GM19025 (cell line): ENCODE data around the gene SLC36A3.

Source experiments
- ATAC-seq: cut with Tn5 transposase; IDR thresholded peaks from one replicate; pipeline ENCODE4 v1.9.1; 2021; ENCODE audit warnings: mild to moderate bottlenecking, low read depth, moderate library complexity; ENCODE audit not compliant: unreplicated experiment

Gene SLC36A3

GRCh38 chr5:151303666-151304065, at the start of gene SLC36A3:
Gene SLC36A3, minus strand, starts transcription at chr5:151303766. Its CDS starts 412 bp downstream, at chr5:151303354.
- ATAC-seq, result no peak

GRCh38 chr5:151351671-151352070, 48.1 kb upstream of the SLC36A3 start:
- no peak for ATAC-seq

- no peak for ATAC-seq
Measured at GRCh38 chr5:151348789-151349188, 45.2 kb upstream of the SLC36A3 start.

- no peak for ATAC-seq
Measured at GRCh38 chr5:151347369-151347768, 43.8 kb upstream of the SLC36A3 start, which contains the start of gene SLC36A2. Gene SLC36A2, minus strand, starts transcription at chr5:151347559. Its CDS starts 99 bp downstream, at chr5:151347460.

- ATAC-seq, result no peak
Measured at GRCh38 chr5:151345808-151346478, 42.4 kb upstream of the SLC36A3 start.

GRCh38 chr5:151345187-151345807, 41.7 kb upstream of the SLC36A3 start:
- no peak for ATAC-seq

- ATAC-seq, result no peak
Measured at GRCh38 chr5:151344088-151344487, 40.5 kb upstream of the SLC36A3 start.

- no peak for ATAC-seq
Measured at GRCh38 chr5:151340004-151340403, 36.4 kb upstream of the SLC36A3 start.

GRCh38 chr5:151338734-151339133, 35.2 kb upstream of the SLC36A3 start:
- ATAC-seq, result no peak

GRCh38 chr5:151332857-151333256, 29.3 kb upstream of the SLC36A3 start:
- ATAC-seq, result no peak

GRCh38 chr5:151328734-151329133, 25.2 kb upstream of the SLC36A3 start:
- ATAC-seq, result no peak

- no peak for ATAC-seq
Measured at GRCh38 chr5:151327585-151327984, 24.0 kb upstream of the SLC36A3 start.

GRCh38 chr5:151326266-151326665, 22.7 kb upstream of the SLC36A3 start:
- ATAC-seq, result no peak

- ATAC-seq, result no peak
Measured at GRCh38 chr5:151320481-151320880, 16.9 kb upstream of the SLC36A3 start.

- peak; percentile 81 for ATAC-seq
Measured at GRCh38 chr5:151318850-151319732, 15.5 kb upstream of the SLC36A3 start.

- ATAC-seq, result no peak
Measured at GRCh38 chr5:151317871-151318270, 14.3 kb upstream of the SLC36A3 start.

GRCh38 chr5:151315998-151316597, 12.5 kb upstream of the SLC36A3 start:
- ATAC-seq, result no peak

- ATAC-seq, result no peak
Measured at GRCh38 chr5:151313357-151313756, 9.8 kb upstream of the SLC36A3 start.

- ATAC-seq, result no peak
Measured at GRCh38 chr5:151312756-151313324, 9.3 kb upstream of the SLC36A3 start.

GRCh38 chr5:151310932-151311331, 7.4 kb upstream of the SLC36A3 start:
- ATAC-seq, result no peak
